GM12873 (cell line): ENCODE results near the gene ACVR1.

Experiments used
- CTCF ChIP-seq: IDR thresholded peaks from 2 replicates; pipeline ENCODE4 v1.5.1; 2012; ENCODE audit warnings: low read depth, mild to moderate bottlenecking, moderate library complexity, low read length, control low read depth; ENCODE audit not compliant: insufficient read depth; ENCODE audit errors: missing control alignments

Gene ACVR1

GRCh38 chr2:157813467-157813866, 62.7 kb downstream of the ACVR1 start:
- TF ChIP-seq CTCF = no peak

GRCh38 chr2:157810037-157810436, 66.1 kb downstream of the ACVR1 start:
- TF ChIP-seq CTCF = no peak

GRCh38 chr2:157809212-157809611, 66.9 kb downstream of the ACVR1 start:
- TF ChIP-seq CTCF = no peak

GRCh38 chr2:157808421-157808820, 67.7 kb downstream of the ACVR1 start:
- no peak for TF ChIP-seq CTCF

- no peak for TF ChIP-seq CTCF
Measured at GRCh38 chr2:157806426-157807077, 69.6 kb downstream of the ACVR1 start.

GRCh38 chr2:157805519-157805918, 70.6 kb downstream of the ACVR1 start:
- no peak for TF ChIP-seq CTCF

- TF ChIP-seq CTCF = no peak
Measured at GRCh38 chr2:157804355-157804754, 71.8 kb downstream of the ACVR1 start.
